ENCODE measurements around the gene AP1G1. TPM values are rescaled to one million over a fixed set of nuclear protein-coding genes. Genes with fewer than 3 reads are reported as not detected.

The AP1G1 gene
- total RNA-seq, 1 donor from 2014 or later, result 95.8 TPM

- DNase-seq (ENCODE audit: low spot score), result no peak
Observed at GRCh38 chr16:71758293-71758760, 50.3 kb downstream of the AP1G1 start.

- no peak for DNase-seq (ENCODE audit: low spot score)
Observed at GRCh38 chr16:71754652-71755051, 54.0 kb downstream of the AP1G1 start.

GRCh38 chr16:71754108-71754507 lies 54.5 kb downstream of the AP1G1 start:
- DNase-seq (ENCODE audit: low spot score), result no peak

- no peak for DNase-seq (ENCODE audit: low spot score)
Observed at GRCh38 chr16:71748226-71748625, 60.4 kb downstream of the AP1G1 start.

DNA sequence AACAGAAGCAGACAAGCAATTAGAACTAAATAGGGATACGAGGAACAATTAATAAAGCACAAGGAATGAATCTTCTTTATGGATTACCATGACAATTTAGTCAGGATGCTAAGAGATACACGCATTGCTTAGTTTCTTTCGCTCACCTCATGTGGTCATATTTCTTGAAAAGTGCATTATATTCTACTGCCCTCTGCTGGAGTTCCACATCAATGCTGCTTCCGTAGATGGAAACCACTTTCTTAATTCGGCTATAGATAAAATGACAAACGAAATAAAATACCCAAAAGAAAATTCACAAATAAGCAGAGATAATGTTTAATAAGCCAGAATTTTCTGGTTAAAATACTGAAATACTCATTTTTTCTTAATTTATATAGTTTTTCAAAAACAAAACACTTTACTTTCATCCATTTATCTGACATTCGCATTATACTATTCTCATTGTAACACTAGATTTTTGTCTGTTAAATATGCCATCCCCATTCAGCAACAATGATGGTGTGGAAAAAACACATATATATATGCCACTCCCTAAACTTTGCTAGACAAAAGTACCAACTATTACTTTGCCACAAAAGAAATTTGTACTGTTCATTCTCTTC lies 62.1 kb downstream of the AP1G1 start:
- DNase-seq (ENCODE audit: low spot score), result no peak

DNA sequence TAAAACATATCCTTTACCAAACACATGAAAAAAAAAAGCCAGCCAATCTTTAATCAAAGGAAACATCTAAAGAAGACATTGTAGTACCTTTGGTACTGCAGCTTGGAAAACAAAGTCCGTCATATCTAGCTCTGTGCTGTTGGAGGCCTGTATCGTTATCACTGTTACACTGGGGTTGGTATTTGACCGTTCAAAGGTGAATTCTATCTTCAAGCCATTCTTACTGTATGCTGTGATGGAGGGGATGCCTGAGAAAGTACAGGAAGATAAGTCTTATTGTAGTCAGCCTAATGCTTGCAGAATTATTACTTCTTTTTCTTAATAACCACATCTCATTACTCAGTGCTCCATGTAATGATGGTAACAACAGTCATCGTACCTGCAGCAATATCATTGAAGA lies 69.8 kb downstream of the AP1G1 start:
- DNase-seq (ENCODE audit: low spot score), result no peak

DNA sequence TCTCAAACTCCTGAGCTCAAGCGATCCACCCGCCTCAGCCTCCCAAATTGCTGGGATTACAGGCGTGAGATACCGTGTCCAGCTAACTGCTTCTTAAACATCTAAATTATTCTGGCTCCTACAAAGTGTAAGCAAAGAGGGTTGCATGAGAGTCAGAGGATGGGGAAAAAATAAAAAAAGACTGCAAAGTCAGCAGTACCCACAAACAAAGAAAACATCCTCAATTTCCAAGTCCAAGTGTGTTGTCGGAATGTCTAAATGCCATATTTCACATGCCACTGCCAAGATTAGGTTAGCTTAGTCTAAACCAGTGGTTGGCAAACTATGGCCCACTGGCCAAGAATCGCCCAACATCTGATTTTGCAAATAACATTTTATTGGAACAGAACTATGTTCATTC lies 71.1 kb downstream of the AP1G1 start:
- DNase-seq (ENCODE audit: low spot score), result no peak

- DNase-seq (ENCODE audit: low spot score), result no peak
Observed at GRCh38 chr16:71734511-71734910, 74.1 kb downstream of the AP1G1 start.

GRCh38 chr16:71732587-71732986 lies 76.0 kb downstream of the AP1G1 start:
- DNase-seq (ENCODE audit: low spot score), result no peak

DNA sequence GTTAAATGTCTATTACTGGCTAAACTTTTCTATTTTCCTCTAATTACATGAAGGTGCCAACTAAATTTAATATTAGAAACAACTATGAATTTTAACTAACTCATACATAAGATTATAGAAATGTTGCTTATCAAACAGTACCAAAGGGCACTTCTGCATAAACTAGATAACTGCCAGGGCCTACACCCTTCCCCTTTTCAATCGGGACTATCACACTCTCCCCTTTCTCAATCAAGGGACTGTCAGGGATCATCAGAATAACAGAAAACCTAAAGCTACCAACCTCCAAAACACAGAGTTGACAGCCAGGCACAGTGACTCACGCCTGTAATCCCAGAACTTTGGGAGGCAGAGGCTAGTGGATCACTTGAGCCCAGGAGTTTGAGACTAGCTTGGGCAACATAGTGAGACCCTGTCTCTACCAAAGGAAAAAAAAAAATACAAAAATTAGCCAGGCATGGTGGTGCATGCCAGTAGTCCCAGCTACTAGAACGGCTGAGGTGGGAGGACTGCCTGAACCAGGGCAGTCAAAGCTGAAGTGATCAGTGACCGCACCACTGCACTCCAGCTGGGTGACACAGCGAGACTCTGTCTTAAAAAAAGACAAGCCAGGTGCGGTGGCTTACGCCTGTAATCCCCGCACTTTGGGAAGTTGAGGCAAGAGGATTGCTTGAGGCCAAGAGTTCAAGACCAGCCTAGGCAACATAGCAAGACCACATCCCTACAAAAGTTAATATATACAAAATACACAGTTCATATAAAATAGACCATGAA lies 80.9 kb downstream of the AP1G1 start:
- no peak for DNase-seq (ENCODE audit: low spot score)

DNA sequence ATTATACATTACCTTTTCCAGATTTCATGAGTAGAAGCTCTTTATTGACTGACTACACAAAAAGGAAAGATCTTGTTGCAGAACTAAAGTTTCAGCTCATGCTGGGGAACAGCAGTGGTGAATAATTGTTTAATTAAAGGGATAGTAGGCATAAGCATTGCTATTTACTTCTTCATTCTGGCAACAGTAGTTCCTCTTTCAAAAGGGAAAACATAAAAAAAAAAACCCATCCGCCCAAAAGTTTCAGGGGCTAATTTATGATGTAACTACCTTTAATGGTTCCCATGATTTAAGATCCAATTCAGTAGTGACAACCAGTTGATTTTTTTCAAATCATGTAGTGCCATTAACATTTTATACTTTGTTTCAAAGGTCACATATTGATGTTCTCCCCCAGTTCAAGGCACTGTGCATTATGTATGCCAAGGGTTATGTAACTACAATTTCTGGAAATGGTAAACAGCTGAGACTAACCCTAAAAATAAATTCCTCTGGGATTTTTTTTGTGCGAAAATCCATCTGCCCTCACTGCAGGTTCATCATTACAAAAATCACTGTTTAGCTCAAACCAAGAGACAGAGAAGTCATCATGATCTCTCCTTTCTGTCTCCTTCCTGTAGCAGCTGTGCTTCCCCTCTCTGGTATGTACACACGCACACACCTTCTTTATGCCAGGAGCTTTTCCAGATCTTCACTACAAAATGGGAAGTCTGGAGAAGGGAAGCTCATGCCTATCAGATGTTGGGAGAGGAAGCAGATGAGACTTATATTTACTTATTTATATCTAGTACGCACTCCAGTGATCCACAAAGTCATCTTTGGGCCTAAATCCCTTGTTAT lies 81.9 kb downstream of the AP1G1 start:
- DNase-seq (ENCODE audit: low spot score), result no peak

- DNase-seq (ENCODE audit: low spot score), result no peak
Observed at GRCh38 chr16:71724320-71724751, 84.3 kb downstream of the AP1G1 start, which contains the start of gene PHLPP2. PHLPP2 (minus strand) TSS chr16:71724701; CDS start chr16:71714795, 9,906 bp downstream.

- DNase-seq (ENCODE audit: low spot score), result peak; percentile 92
Observed at GRCh38 chr16:71723537-71724319, 84.9 kb downstream of the AP1G1 start.

DNA sequence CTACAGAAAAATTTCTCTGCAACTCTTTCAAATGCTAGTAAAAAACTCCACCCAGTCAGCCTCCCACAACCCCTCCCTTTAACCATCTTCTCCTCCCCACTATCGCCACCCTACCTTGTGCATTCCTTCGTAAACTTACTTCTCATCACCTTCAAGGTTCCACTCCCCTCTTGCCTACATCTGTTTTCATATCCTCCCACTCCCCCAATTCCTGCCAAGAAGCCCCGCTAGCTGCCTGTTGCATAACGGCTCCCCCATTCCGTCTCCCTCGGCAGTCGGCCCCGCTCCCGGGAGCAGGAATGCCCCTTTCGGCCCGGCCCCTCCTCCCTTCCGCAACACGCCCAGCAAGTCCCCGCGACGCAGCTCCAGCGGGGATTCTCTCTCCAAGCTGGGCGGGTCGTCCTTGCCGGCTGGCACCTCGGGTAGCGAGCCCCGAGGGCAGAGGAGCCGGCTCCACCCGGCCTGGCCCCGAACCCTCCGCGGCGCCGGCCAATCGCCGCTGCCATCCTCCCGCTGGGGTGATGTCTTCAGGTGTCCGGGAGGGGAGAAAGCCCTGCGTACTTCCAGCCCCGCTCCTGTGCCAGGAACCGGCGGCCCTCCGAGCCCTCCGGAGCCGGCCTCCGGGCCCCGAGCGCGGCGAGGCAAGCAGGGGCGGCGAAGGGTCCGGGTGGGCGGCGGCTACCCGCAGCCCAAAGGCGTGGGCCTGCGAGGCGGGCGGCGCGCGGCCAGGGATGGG lies 85.7 kb downstream of the AP1G1 start:
- DNase-seq (ENCODE audit: low spot score), result peak; percentile 92

DNA sequence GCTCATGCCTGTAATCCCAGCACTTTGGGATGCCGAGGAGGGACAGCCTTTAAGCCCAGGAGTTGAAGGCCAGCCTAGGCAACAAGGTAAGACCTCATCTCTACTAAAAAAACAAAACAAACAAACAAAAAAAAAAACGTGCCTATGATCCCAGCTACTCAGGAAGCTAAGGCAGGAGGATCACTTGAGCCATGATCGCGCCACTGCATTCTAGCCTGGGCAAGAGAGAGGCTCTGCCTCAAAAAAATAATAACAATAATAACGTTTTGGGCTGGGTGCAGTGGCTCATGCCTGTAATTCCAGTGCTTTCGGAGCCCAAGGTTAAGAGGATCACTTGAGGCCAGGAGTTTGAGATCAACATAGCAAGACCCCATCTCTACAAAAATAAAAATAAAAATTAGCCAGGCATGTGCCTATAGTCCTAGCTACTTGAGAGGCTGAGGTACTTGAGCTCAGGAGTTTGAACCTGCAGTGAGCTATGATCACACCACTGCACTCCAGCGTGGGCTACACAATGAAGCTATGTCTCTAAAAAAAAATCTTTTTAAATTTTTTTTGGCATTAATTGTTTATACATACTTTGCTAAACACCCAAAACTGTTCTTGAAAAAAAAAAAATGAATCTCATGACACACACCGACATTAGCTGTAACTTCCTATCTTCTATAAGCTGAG lies 87.4 kb downstream of the AP1G1 start:
- DNase-seq (ENCODE audit: low spot score), result no peak

DNA sequence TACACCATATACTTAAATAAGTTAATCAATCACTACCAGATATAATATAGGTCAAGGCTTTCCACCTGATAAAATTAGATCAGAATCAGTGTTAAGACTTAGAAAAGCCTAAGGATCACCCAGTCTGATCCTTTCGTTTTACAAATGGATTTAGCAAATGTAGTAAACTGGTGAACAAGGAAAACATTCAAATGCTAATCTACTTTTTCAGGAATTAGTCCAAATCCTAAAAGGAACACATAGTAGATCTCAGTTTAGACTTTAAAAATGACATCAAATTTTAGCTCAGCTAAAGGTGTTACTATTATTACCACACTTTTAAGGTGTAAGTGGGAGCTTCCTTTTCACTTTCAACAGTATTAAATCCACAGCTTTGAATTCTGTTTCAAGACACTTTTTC lies 96.1 kb downstream of the AP1G1 start:
- no peak for DNase-seq (ENCODE audit: low spot score)

- no peak for DNase-seq (ENCODE audit: low spot score)
Observed at GRCh38 chr16:71711789-71712188, 96.8 kb downstream of the AP1G1 start.

GRCh38 chr16:71709229-71709781 lies 99.3 kb downstream of the AP1G1 start:
- no peak for DNase-seq (ENCODE audit: low spot score)

GRCh38 chr16:71708696-71709095 lies 99.9 kb downstream of the AP1G1 start:
- DNase-seq (ENCODE audit: low spot score), result no peak

Measured in mesenteric fat pad (tissue), 1 donor.